ENCODE measurements around the gene SLC44A1.

SLC44A1 gene

DNA sequence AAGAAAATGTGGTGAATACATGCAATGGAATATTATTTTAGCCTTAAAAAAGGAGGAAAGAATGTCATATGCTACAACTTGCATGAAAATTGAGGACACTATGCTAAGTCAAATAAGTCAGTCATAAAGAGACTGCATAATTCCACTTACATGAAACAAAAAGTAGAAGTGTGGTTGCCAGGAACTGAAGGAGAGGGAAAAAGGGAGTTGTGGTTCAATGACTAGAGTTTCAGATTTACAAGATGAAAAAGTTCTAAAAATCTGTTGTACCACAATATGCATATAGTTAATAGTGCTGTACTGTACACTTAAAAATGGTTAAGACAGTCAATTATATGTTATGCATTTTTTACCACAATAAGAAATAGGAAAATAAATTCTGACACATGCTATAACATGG, 95.4 kb downstream of the SLC44A1 start:
- DNase-seq (ENCODE audit: low spot score): no peak

DNA sequence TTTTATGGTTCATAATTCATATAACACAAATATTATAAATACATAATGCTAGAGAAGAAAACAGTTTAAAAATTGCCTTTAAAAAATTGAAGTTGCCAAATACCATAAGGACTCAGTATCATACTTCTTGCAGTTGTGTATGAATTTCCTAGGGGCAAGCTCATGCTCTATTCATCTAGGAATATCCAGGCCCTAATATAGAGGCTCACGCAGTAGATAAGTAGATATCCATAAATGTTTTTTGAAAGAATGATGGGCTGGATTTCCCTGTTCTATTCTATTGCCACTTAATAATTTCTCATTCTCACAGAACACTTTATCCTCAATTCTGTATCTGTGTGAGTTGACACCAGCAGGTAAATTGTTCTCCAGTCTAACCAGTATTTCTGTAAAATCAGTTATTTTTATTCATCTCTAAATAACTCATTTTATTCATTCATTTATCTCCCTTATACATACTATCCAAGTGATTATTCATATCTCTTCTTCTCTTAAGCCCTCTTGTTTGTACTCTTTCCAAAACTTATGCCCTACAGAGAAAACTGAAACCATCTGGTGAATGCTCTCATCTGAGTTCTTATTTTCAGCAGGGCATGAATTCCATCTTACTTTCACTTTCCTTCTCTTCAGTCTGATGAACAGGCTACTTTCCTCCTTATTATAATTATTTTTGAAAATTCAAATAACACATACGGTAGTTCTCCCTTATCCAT, 97.1 kb downstream of the SLC44A1 start:
- peak; percentile 47 for DNase-seq (ENCODE audit: low spot score)

- DNase-seq (ENCODE audit: low spot score): no peak
These were observed 97.7 kb downstream of the SLC44A1 start for GRCh38 chr9:105342147-105342505.

DNA sequence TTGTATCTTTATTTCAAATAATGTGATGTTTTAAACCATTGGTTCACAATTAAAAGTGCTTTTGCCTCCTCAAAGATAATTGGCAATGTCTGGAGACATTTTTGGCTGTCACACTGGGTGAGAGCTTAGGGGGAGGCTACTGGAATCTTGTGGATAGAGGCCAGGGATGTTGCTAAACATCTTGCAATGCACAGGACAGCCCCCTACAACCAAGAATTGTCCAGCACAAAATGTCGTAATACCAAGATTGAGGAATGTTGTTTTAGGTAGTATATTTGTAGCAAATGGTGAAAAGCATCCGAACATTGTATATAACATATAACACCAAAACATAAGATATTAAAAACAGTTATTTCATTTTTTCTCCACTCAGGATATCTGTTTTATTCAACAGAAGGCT, 99.8 kb downstream of the SLC44A1 start:
- DNase-seq (ENCODE audit: low spot score): no peak

- no peak for DNase-seq (ENCODE audit: low spot score)
These were observed 101.2 kb downstream of the SLC44A1 start for GRCh38 chr9:105345626-105346025.

DNA sequence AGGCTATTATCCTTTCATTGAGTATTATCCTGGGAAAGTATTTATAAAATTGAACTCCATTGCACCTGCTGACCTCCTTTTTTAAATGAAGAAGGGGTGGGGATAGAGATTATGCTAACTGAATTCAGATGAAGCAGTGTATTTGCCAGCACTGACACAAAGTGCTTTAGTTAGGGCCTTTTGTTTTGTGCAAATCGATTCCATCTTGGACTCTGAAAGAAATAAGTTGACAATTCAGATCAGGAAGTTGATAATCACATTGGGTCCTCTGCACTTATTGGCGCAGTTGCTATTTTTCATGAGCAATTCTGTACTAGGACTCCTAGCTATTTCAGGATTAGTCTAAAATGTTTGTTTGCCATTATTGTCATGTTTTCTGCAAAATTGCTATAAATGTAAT, 101.8 kb downstream of the SLC44A1 start:
- DNase-seq (ENCODE audit: low spot score): peak; percentile 16

- no peak for DNase-seq (ENCODE audit: low spot score)
These were observed 110.0 kb downstream of the SLC44A1 start for GRCh38 chr9:105354448-105354847.

DNA sequence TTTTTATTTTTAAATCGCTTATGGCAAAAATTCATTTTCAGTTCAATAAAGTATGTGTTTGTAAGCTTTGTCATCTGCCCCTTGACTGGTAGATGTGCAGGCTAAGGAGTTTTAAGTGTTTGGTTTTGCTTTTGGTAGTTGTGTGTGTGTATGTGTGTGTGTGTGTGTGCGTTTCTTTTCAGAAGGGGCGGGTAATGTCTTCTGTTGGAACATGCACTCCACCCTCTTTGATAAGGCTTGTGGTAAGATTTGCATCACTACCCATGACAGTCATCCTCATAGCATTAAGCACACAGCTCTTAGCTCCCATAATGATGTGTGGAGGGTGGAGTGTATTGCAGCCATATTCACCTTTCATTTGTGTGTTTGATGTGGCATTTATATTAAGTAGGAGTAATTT, 111.3 kb downstream of the SLC44A1 start:
- no peak for DNase-seq (ENCODE audit: low spot score)

GRCh38 chr9:105357937-105358336, 113.5 kb downstream of the SLC44A1 start:
- DNase-seq (ENCODE audit: low spot score): no peak

DNA sequence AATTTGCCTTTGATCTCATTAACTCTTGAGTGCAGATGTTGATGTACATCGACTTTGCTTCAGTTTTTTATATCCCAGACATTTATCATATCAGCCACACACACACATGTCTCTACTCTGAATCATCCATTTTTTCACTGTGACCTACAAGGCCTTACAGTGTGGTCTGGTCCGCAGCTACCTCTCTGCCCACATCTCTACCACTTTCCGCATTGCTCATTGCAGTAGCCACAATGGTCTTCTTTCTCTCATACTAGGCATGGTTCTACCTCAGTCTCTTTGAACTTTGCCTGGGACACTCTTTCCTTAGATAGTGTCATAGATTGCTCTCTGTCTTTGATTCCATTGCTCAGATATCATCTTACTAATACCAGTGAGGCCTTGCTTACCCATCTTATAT, 115.4 kb downstream of the SLC44A1 start:
- no peak for DNase-seq (ENCODE audit: low spot score)

GRCh38 chr9:105360344-105360743, 115.9 kb downstream of the SLC44A1 start:
- peak; percentile 15 for DNase-seq (ENCODE audit: low spot score)

DNA sequence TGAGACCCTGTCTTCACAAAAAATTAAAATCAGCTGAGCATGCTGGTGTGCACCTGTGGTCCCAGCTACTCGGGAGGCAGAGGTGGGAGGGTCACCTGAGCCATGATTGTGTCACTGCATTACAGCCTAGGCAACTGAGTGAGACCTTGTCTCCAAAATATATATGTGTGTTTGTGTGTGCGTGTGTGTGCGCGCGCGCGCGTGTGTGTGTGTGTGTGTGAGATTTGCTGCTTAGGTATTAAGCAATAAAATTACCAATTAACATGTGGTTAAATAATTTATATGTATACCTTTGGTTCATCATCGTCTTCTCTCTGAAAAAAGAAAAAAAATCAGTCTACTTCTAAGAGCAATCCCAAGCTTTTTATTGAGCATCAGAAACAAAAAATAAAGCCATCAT, 117.4 kb downstream of the SLC44A1 start:
- DNase-seq (ENCODE audit: low spot score): no peak

DNA sequence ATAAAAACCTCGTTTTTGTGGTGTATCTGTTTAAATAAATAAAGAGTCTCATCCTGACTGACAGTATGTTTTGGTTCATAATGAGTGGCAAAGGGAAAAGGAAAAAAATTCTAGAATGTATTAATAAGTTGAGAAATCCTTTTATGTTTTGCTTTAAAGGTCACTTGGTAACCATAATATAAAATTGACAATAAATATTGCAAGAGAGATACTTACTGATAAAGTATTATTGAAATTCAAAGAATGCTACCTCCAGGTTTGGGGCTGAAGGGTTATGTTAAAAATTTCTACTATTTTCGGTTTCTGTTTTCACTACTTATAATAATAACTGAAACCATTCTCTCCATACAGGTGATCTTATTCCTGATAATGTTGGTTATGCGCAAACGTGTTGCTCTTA, 118.0 kb downstream of the SLC44A1 start:
- DNase-seq (ENCODE audit: low spot score): no peak

DNA sequence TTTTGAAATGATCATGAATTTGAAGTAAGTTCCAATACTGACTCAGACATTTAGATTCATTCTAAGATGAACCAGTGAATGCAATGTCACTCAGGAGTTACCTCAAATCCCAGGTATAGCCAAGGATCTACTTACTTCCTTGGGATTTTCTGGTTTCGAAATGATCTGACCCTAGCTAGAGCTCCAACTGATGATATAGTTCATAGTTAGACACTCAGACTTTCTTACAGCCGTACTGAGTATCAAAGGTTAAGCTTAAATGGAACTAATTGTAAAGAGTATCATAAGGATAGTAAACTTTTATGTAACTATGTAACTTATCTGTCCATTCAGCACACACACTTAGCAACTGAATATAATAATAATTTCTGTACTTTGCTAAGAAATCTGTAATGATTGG, 119.4 kb downstream of the SLC44A1 start:
- no peak for DNase-seq (ENCODE audit: low spot score)

DNA sequence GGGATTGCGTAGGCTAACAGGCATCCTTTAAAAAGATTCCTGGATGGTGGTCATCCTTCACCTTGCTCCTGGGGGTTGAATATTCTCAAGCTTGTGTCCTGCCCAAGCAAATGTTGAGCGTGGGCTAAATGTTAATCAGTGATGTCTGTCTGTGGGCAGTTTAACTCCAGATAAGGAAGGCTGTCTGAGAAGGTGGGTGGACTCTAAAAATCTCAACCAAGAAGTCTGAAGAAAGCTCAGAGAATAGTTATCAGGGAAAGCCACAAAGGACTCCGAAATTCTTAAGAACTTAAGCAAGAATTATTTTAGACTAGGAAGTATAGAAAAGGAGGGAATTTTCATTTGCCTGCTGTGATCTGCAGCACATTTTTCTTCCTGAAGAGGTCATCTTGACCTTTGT, 125.5 kb downstream of the SLC44A1 start:
- no peak for DNase-seq (ENCODE audit: low spot score)

DNA sequence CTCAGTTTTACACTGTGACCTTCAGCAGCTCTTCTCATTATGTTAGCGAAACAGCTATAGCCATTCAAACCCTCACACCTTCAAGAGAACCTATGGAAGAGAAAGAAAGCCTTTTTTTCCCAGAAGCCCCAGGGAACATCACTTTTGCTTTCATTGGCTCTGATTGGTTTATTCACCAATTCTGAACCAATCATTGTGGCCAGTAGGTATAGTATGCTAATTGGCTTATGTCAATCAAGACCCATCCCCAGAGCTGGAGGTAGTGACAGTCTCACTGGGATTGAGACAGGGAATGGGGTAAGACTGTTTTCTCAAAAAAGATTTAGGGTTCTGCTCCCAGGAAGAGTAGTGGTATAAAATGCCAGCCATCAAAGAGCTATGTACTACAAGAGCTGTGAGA, 129.3 kb downstream of the SLC44A1 start:
- DNase-seq (ENCODE audit: low spot score): no peak

- no peak for DNase-seq (ENCODE audit: low spot score)
These were observed 130.9 kb downstream of the SLC44A1 start for GRCh38 chr9:105375323-105375722.

DNA sequence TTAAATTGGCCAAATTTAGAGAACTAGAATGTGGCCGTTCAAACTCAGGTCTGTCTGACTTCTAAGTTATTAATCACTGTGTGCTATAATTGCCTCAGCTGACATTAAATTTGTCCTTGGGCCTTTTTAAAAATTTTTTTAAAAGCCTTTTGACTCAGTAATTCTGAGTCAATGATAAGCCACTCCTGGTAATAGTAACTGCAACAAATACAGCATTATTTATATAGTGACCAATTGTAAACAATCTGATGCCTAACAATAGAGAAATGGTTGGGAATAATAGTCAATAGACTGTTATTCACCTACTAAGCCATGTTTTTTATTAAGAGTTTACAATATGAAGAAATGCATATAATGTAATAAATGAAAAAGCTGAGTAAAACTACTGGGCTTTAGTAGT, 132.4 kb downstream of the SLC44A1 start:
- DNase-seq (ENCODE audit: low spot score): no peak

DNA sequence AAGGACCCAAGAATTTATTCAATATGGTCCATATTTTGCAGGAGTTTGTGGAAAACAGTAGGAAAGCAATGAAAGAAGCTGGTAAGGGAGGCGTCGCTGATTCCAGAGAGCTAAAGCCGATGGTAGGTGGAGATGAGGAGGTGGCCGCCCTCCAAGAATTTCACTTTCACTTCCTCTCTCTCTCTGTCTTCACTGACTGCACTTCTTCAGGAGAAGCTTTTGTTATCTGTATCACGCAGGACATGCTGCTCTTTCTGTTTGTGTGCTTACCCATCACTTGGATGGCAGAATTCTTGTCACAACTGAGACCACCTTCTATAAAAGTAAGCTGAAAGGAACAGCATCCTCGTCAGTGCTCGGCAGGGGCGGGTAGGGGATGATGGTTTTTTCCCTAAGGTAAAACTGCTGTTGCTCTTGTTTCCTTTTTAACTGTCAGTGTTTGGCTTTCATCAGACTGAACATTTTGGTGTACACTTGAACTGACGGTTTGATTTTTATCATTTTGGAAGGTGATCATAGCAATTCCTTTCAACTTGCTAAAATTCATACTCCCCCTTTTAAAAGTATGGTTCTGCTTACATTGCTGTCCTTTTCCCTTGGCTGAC, 141.0 kb downstream of the SLC44A1 start:
- DNase-seq (ENCODE audit: low spot score): peak; percentile 81

- peak; percentile 28 for DNase-seq (ENCODE audit: low spot score)
These were observed 145.3 kb downstream of the SLC44A1 start for GRCh38 chr9:105389796-105390195.

GRCh38 chr9:105390871-105391270, 146.4 kb downstream of the SLC44A1 start:
- peak; percentile 86 for DNase-seq (ENCODE audit: low spot score)

- DNase-seq (ENCODE audit: low spot score): no peak
These were observed 146.8 kb downstream of the SLC44A1 start for GRCh38 chr9:105391288-105391687.

- no peak for DNase-seq (ENCODE audit: low spot score)
These were observed 148.1 kb downstream of the SLC44A1 start for GRCh38 chr9:105392531-105392930.
